Forelimb muscle (tissue), 1 donor: ENCODE results near the gene SH3PXD2A. TPM values are rescaled to one million over a fixed set of nuclear protein-coding genes. Genes with fewer than 3 reads are reported as not detected.
"Not testable (repeated sequence)": the region's sequence is repeated elsewhere in the genome, so short reads cannot be mapped to it uniquely, and the experiment has no call there.

Experiments
- DNase-seq: peaks from one replicate; pipeline ENCODE4 v3.0.0-alpha.2; 2013; ENCODE audit warnings: low read depth
- polyA plus RNA-seq: library from polyadenylated mRNA; unstranded; fragments of 120-200 nt; gene quantifications from one replicate; pipeline ENCODE4 v1.2.1, GENCODE V29; 2013; ENCODE audit not compliant: insufficient read length

SH3PXD2A gene
- polyA plus RNA-seq, 1 donor: 72.7 TPM

DNA sequence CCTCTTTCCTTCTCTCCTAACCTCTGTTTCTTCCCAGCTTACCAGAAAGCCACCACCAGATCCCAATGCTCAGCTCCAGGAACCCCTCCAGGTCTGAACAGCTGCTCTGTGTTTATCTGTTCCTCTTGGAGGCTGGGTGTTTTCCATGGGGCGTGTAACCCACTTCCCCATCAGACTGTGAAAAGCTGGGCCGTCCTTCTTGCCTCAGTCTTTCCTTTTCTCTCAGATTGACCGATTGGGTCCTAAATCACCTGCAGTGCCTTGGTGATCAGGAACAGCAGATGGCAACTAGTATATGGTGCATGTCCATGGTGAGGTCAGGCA lies 4.8 kb downstream of the SH3PXD2A start:
- no peak for DNase-seq

DNA sequence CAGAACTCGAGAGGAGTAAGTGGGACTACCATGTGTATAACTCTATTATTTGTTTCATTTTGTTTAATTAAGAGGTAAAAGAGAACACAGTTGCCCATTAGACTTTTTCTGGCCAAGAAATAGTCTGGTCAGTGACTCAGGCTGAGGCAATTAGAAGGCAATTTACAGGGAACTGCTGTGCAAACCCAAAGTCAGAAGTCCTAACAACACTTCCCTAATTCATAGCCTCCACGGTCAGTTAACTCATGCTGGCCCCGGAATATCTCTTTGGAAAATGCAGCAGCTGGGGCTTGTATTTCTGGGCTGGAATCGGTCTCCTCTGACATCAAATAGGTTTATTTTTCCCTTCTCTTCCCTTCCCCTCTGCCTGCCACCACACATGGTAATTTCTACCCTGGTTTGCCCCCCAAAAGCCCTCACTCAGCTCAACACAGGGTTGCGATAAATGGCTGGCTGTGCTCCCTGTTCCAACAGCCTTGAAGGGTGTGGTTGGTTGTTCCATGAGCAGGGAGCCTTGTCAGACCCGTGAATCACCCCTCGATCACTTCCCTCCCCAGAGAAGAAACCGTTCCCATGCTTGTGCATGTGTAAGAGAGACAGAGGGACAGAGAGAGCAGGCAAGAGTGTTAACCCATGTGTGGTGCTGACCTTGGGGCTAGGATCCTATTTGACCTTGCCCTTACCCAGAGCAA lies 5.3 kb downstream of the SH3PXD2A start:
- no peak for DNase-seq

DNA sequence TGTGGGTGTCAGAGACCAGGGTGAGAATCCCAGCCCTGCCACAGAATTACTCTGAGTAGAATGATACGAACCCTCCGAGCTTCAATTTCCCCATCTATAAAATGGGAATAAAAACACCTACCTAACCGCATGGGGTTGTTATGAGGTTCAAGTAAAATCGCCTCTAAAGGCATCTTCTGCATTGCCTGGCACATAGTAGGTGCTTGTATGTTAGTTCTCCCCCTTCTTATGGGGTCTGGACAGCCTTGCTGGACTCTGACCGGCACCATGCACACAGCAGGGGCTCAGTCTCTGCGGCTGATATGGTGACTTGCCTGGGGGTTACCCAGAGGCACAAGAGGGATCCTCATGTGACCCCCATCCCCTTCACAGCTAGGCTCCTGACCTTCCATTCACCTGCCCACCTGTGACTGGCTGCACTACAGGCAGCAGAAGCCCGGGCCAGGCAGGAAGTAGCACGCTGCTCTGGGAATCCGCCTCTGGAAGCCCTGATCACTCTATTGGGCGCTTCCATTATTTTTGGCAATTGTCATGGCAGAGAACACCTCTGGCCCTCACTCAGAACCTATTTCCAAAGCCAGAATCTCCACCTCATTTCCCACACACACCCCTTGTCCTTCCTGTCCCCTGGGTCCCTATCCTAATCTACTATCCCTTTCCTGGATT lies 6.0 kb downstream of the SH3PXD2A start:
- DNase-seq: no peak

DNA sequence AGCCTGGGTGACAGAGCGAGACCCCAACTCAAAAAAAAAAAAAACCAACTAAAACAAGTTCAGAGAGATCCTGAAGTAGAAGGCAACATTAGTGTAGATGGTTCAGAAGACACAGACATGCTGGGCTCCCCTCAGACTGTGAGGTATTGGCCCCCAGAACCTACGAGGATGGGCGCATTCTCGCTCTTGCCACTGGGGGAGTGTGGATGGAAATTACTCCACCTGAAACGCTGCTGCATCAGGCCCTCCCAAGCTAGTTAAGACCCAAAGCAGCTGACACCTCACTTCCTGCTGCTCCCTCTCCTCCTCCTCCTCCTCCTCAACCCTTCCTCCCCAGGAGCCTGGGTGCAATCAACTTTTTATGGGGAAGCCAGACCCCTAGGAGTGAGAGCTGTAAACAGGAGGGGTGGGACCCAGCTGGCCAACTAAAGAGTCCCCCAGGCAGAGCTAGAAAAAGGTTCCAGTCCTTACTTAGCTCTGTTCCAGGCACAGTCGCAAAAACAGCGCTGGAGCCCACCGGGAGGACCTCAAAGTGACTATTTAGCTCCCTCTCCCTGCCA lies 7.4 kb downstream of the SH3PXD2A start:
- DNase-seq: no peak

DNA sequence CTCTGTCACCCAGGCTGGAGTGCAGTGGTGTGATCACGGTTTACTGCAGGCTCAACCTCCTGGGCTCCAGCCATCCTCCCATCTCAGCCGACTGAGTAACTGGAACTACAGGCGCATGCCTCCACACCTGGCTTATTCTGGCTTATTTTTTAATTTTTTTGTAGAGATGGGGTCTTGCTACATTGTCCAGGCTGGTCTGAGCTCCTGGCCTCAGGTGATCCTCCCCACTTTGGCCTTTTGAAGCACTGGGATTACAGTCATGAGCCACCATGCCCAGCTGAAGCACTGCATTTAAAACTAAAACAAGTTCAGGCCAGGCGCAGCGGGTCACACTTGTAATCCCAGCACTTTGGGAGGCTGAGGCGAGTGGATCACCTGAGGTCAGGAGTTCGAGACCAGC lies 8.0 kb downstream of the SH3PXD2A start:
- no peak for DNase-seq

DNA sequence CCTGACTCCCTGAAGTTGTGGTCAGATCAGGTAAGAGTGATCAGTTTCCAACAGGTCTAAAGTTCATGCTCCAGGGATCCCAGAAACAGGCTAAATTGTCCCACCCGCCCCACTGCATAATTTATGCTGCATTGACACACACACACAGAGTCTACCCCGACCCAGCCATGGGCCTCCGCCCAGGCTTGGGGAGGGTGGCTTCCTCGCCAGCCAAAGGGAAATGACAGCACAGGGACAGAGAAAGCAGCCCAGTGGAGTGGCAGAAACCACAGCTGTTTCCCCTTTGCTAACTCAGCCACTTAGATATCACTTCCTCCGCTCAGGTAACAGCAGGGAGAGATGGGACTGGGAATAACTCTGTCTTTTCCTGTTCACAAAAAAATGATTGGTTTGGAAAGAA lies 9.4 kb downstream of the SH3PXD2A start:
- no peak for DNase-seq

DNA sequence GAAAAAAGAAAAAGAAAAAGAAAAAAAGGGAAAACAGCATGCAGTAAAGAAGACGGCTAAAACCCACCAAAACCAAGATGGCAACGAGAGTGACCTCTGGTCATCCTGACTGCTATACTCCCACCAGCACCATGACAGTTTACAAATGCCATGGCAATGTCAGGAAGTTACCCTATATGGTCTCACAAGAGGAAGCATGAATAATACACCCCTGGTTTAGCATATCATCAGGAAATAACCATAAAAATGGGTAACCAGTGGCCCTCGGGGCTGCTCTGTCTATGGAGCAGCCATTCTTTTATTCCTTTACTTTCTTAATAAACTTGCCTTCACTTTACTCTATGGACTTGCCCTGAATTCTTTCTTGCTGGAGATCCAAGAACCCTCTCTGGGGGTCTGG lies 10.0 kb downstream of the SH3PXD2A start:
- DNase-seq: not testable (repeated sequence)

DNA sequence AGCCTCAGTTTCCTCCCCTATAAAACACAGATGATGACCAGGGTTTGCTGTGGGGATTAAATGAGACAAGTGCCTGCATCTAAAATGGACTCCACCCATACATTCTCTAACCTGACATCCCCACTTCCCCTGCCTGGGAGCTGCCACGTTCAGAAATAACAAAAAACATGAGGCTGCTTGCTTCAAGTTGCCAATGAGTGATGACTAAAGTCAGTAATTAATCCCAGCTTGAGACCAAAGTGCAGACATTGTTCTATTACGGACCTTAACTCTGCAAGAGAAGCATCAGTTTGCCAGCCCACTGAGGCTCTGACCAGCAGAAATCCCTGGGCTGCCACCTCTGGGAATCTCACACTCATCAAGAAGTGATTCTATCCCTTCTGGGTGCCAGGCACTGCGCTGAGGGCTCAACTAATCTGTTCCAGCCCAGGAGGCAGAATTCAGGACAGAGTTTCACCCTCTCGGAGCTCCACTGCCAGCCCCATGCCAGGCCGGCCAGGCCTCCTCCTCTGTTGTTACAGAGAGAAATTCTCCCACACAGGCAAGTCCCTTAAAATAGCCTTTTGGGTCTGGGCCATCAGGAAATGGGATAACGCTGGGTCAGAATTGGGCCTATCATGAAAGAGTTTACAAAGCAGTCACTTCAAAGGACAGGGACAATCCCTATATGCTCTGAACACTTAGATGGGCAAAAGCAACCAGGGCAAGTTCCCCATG lies 11.4 kb downstream of the SH3PXD2A start:
- DNase-seq: no peak

DNA sequence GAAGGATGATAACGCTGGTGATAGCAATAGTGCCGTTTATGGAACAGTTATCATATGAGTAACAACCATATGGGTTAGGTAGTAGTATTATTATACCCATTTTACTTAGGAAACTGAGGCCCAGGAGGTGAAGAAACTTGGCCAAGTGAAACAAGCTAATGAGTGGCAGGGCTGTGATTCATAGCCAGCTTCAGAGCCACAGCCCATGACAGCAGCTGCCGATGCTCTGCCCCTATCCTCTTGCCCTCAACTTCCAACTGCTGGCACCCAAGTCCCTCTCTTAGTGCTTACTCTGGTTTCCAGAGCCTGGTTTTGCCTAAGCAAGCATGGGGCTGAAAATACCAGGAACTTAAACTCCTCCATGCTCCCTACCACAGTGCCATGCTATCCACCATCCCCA lies 12.3 kb downstream of the SH3PXD2A start:
- DNase-seq: no peak

DNA sequence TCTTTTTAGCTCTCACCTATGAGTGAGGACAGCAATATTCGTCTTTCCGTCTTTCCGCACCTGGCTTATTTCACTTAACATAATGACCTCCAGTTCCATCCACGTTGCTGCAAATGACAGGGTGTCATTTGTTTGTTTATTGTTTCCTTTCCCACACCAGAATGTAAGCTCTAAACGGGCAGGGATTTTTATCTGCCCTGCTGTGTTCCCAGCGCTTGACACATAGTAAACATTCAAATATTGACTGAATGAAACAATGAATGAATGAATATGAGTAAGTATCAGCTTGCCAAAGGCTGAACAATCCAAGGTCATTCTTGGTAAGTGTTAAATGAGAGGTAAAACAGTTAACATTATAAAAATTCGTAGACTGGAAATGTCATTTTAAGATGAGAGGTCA lies 12.8 kb downstream of the SH3PXD2A start:
- no peak for DNase-seq

DNA sequence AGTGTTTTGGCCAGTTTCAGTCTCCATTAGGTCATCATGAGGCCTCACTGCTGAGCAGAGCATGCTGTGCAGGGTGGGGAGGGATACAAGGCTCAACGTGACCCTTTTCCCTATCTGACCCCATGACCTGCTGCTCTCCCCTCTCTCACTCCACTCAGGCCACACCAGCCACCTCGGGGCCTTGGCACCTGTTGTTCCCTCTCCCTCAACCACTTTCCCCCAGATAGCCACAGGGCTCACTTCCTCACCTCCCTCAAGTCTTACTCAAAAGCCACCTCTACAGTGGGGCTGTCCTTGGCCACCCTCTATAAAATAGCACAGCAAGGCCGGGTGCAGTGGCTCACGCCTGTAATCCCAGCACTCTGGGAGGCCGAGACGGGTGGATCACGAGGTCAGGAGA lies 13.9 kb downstream of the SH3PXD2A start:
- no peak for DNase-seq

DNA sequence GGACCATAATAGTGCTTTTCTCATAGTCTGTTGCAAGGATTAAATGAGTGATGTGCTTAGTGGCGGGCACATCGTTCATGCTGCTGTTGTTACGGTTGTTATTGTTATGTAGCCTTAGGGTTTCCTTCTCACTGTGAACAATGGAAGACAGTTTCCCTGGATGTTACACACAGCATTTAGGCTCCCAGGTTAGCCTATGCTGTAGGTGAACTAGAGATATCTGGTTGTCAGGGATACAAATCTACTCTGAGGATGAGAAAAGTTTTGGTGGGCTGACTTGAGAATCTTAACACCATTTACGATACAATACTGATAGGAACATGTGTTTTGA lies 14.7 kb downstream of the SH3PXD2A start:
- no peak for DNase-seq

DNA sequence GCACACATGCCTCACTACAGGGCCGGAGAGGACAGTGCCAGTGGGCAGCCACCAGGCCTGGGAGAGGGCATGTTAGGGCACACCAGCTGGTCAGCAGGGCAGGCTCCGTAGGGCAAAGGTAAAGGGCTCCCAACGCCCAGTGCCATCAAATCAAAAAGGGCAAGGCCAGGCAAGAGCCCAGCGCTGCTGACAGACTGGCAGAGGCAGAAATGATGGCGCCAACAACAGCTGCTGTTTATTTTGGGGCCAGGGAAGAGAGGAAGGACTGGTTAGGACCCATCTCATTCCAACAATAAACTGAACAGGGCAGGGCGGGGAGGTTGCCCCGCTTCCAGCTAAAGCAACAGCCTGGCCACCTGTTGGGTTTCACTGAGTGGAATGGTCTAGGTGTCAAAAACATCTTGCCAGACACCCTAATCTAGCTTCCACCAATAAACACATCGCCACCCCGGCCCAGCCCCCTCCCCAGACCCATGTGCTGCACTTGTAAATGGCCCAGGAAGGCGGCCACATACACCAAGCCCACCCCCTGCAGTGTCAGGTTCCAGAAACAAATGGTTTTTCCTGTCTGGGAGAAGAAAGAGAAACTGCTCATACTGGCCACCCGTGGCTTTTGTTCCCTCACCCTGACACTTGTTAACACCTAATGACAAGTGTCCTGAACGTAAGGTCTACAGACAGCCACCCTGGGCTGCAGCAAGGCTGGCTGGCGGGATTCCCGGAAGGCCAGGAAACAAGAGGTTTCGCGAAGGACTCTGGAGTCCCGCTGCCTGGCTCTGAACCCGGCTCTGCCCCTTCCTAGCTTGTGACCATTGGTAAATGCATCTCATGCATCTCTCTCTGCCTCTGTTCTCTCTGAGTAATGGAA lies 15.3 kb downstream of the SH3PXD2A start:
- no peak for DNase-seq

DNA sequence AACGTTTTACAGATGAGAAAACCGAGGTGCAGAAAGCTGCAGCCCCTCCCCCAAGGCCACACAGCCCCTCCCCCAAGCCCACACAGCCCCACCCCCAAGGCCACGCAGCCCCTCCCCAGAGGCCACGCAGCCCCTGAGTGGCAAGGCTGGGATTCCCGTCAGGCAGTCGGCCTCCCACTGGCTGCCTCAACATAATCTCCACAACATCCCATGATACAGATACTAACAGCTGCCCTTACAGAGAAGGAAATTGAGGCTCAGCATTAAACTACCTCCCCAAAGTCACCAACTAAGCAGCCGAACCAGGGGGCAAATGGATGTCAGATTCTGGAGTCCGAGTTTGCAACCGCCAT lies 15.9 kb downstream of the SH3PXD2A start:
- no peak for DNase-seq

DNA sequence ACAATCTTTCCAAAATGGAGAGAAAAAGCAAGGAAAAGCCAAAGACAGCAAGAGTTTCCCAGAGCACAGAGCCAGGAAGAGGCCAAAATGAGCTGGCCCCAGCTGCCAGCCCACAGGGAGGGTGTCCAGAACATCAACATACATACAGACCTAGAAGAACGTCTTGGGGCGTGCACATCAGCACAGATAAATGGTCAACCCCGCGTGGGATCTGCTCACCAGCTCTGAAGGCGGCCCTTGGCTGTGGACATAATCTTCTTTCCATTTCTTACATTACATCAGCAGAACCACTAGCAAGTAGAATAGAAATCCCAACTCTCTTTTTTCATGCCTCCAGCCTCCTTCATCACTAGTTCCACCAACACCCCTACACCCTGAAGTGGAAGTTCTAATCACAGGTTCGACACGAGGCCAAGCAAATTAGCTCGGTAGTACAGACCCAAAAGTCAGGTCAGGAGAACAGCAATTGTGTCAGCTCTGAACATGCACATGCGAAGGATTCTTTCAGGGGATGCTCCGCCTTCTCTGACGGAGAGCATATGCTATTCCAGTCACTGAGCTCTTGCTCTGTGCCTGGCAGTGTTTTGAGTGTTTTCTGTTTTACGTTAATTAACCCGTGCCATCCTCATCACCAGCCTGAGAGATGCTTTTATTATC lies 16.4 kb downstream of the SH3PXD2A start:
- no peak for DNase-seq

DNA sequence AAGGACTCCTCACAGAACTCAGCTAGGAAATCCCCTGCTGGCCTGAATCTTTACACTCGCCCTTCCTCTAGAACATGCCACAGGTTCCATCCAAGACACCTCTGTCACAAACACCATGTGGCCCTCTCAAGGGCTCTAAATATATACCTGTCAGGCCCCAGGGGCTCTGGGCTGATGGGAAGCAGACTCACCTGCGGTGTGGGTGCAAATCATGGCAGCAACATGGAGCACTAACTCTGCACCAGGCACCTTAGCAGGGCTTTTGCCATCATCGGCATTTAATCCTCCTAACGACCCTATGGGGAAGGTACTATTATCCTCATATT lies 17.3 kb downstream of the SH3PXD2A start:
- DNase-seq: no peak

DNA sequence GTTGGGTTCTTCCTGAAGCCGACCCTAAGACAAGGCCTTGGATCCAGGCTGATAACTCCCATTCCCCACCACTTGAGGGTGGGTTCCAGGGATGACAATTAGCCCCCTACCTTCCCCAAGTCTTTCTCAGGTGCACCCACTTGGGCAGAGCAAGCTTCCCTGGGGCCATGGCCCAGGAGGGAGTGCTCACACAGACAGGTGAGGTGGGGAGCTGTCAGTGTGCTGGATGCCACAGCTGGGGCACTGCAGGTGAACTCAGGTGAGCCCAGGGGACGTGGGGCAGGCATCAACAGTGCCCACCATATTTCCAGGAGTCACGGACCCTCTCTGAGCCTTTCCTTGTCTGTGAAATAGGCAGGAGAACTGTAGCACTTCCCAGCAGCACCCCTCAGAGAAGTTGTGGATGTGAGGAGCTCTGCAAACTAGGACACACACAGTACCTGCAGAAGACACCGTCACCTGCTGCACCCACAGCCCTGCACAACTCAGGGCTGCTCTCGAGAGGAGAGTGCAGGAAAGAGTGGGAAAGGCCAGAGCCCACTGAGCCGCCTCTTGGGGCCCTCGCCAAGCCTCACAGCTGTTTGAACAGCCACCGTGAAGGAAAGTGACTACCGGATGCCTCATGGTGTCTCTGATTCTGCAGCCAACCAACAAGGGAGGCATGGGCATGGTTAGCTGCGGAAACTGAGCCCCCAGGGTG lies 17.9 kb downstream of the SH3PXD2A start:
- DNase-seq: no peak

DNA sequence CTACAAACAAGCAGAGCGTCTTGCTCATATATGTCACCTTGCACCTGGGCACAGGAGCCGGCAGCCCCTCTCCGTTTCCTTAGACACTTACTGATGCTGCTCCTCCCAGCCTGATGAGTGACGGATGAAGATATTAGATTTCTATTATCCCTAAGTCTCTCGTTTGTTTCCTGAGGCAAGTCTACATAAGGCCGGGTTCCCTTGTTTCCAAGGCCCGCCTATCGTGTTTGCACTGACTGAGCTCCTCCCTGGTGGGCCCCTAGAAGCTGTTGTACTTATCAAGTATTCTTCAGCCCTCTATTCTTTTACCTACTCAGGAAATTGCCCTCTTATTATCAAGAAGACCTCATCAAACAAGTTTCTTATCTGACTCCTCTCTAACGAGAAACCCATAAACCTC lies 18.5 kb downstream of the SH3PXD2A start:
- DNase-seq: no peak

DNA sequence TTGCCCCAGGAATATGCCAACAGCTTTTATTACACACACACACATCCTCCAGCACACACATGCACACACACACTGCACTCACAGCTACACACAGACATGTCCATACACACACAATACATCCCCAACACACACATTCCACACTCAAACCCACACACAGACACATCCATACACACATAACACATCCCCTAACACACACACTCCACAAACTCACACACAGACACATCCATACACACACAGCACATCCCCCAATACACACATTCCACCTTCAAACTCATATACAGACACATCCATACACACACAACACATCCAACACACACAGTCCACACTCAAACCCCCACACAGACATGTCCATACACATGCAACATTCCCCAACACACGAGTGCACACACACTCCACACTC lies 19.1 kb downstream of the SH3PXD2A start:
- no peak for DNase-seq

DNA sequence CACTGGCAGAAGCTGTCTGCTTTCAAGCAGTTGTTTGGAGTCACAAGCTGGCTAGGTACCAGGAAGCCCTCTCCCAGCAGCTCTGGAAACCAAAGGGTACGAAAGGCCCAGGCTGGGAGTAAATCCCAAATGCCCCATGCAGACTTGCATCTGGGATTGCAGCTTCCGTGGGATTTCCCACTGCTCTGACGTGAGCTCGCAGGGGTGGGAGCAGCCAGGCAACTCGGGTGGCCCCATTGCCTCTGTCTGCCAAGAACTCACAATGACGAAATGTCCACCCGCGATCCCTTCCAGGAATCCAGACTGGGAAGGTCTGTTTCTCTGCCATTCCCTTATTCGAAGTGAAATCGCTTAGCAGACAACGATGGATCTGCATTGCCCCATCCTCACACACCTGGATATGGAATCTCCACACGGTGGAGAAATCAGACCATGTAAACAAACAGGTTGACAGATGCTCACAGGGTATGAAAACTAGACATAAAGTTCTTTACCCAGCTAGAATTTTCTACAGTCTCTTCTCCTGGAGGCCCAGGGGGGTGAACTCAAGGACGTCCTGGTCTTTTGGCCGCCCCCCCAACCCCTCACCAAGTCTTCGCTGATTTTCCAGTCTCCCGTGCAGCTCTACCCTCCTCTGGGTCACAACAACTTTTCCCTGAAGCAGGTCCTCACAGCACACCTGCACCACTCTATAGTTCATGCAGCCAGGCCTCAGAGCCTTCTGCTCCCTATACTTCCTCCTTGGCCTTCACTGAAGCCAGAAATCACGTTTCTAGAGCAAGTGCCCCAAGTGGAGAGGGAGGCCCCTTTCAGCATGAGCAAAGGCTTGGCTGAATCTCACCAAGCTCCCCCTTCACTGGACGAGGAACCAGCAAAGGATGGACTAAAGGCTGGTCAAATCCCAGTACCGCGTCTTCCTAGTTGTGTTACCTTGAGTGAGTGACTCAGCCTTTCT lies 20.0 kb downstream of the SH3PXD2A start:
- DNase-seq: no peak
